ENCODE data around the gene LARP4B.

LARP4B gene

GRCh38 chr10:923844-924523 is 7.5 kb downstream of the LARP4B start:
- DNase-seq = no peak

- DNase-seq = no peak
Measured at GRCh38 chr10:921471-922414, 9.8 kb downstream of the LARP4B start.

GRCh38 chr10:920450-920849 is 11.1 kb downstream of the LARP4B start:
- no peak for DNase-seq

- DNase-seq = no peak
Measured at GRCh38 chr10:919481-919880, 12.0 kb downstream of the LARP4B start.

- DNase-seq = no peak
Measured at GRCh38 chr10:917999-918398, 13.5 kb downstream of the LARP4B start.

- no peak for DNase-seq
Measured at GRCh38 chr10:917416-917720, 14.1 kb downstream of the LARP4B start.

- no peak for DNase-seq
Measured at GRCh38 chr10:916716-917415, 14.6 kb downstream of the LARP4B start.

GRCh38 chr10:909831-910230 is 21.7 kb downstream of the LARP4B start:
- DNase-seq = no peak

GRCh38 chr10:905972-906371 is 25.5 kb downstream of the LARP4B start:
- no peak for DNase-seq

- no peak for DNase-seq
Measured at GRCh38 chr10:905503-905902, 26.0 kb downstream of the LARP4B start.

- DNase-seq = no peak
Measured at GRCh38 chr10:904403-904802, 27.1 kb downstream of the LARP4B start.

GRCh38 chr10:898141-898540 is 33.4 kb downstream of the LARP4B start:
- DNase-seq = no peak

GRCh38 chr10:896982-897381 is 34.5 kb downstream of the LARP4B start:
- no peak for DNase-seq

- no peak for DNase-seq
Measured at GRCh38 chr10:895324-895723, 36.2 kb downstream of the LARP4B start.

GRCh38 chr10:878895-879294 is 52.6 kb downstream of the LARP4B start:
- DNase-seq = no peak

- no peak for DNase-seq
Measured at GRCh38 chr10:878333-878759, 53.2 kb downstream of the LARP4B start.

GRCh38 chr10:876438-876837 is 55.1 kb downstream of the LARP4B start:
- no peak for DNase-seq

GRCh38 chr10:873020-873419 is 58.5 kb downstream of the LARP4B start:
- DNase-seq = no peak

- DNase-seq = no peak
Measured at GRCh38 chr10:871951-872403, 59.5 kb downstream of the LARP4B start.

GRCh38 chr10:870564-871166 is 60.8 kb downstream of the LARP4B start:
- DNase-seq = no peak

- DNase-seq = no peak
Measured at GRCh38 chr10:869171-869570, 62.3 kb downstream of the LARP4B start.

GRCh38 chr10:867807-868206 is 63.7 kb downstream of the LARP4B start:
- DNase-seq = no peak

- DNase-seq = no peak
Measured at GRCh38 chr10:866577-866941, 64.9 kb downstream of the LARP4B start.
